Globus pallidus (tissue), 1 donor: ENCODE data around the gene WBP4.
A peak's percentile ranks its signal among the peaks of the same experiment; 100 is the strongest.

Experiments
- DNase-seq: peaks from one replicate; pipeline ENCODE4 v3.0.0-alpha.2; 2015; ENCODE audit warnings: low spot score

Gene WBP4

GRCh38 chr13:41049480-41050440, 11.5 kb upstream of the WBP4 start:
- no peak for DNase-seq

GRCh38 chr13:41052441-41052840, 8.9 kb upstream of the WBP4 start:
- DNase-seq: no peak

GRCh38 chr13:41053384-41053826, 7.9 kb upstream of the WBP4 start:
- DNase-seq: no peak

GRCh38 chr13:41054212-41054877, 7.0 kb upstream of the WBP4 start:
- DNase-seq: peak; percentile 47

GRCh38 chr13:41054919-41055619, 6.2 kb upstream of the WBP4 start:
- DNase-seq: no peak

- DNase-seq: no peak
Observed at GRCh38 chr13:41056194-41056593, 5.1 kb upstream of the WBP4 start.

- DNase-seq: no peak
Observed at GRCh38 chr13:41056826-41057711, 4.2 kb upstream of the WBP4 start.

- DNase-seq: no peak
Observed at GRCh38 chr13:41058295-41059070, 2.8 kb upstream of the WBP4 start.

- peak; percentile 62 for DNase-seq
Observed at GRCh38 chr13:41059456-41060081, 1.7 kb upstream of the WBP4 start.

- peak; percentile 93 for DNase-seq
Observed at GRCh38 chr13:41060082-41060723, 1.1 kb upstream of the WBP4 start.

GRCh38 chr13:41060724-41061074, 610 bp upstream of the WBP4 start:
- DNase-seq: peak; percentile 83

- peak; percentile 41 for DNase-seq
Observed at GRCh38 chr13:41061914-41062837, 867 bp downstream of the WBP4 start.

GRCh38 chr13:41064493-41064892, 3.2 kb downstream of the WBP4 start:
- DNase-seq: no peak

- DNase-seq: no peak
Observed at GRCh38 chr13:41065078-41065477, 3.8 kb downstream of the WBP4 start.

GRCh38 chr13:41074523-41074922, 13.2 kb downstream of the WBP4 start:
- no peak for DNase-seq

GRCh38 chr13:41075034-41075433, 13.7 kb downstream of the WBP4 start:
- DNase-seq: peak; percentile 47

- no peak for DNase-seq
Observed at GRCh38 chr13:41075485-41075884, 14.2 kb downstream of the WBP4 start.

GRCh38 chr13:41077475-41077874, 16.2 kb downstream of the WBP4 start:
- DNase-seq: no peak

GRCh38 chr13:41079725-41080124, 18.4 kb downstream of the WBP4 start:
- no peak for DNase-seq
